HG02885 (cell line): ENCODE measurements around the gene SERAC1.

Experiments
- ATAC-seq: cut with Tn5 transposase; IDR thresholded peaks from one replicate; pipeline ENCODE4 v1.9.1; 2021; ENCODE audit warnings: mild to moderate bottlenecking; ENCODE audit not compliant: unreplicated experiment, poor library complexity

Gene SERAC1

GRCh38 chr6:158131926-158132325 is 36.1 kb downstream of the SERAC1 start:
- ATAC-seq: no peak

- ATAC-seq: no peak
These were observed 42.8 kb downstream of the SERAC1 start for GRCh38 chr6:158125271-158125670.

GRCh38 chr6:158124288-158124687 is 43.8 kb downstream of the SERAC1 start:
- ATAC-seq: no peak

- no peak for ATAC-seq
These were observed 46.0 kb downstream of the SERAC1 start for GRCh38 chr6:158122048-158122447.

- no peak for ATAC-seq
These were observed 46.7 kb downstream of the SERAC1 start for GRCh38 chr6:158121335-158121734.

- no peak for ATAC-seq
These were observed 49.2 kb downstream of the SERAC1 start for GRCh38 chr6:158118886-158119285.

GRCh38 chr6:158115508-158115907 is 52.6 kb downstream of the SERAC1 start:
- no peak for ATAC-seq

- no peak for ATAC-seq
These were observed 53.0 kb downstream of the SERAC1 start for GRCh38 chr6:158115102-158115501.

GRCh38 chr6:158113802-158114201 is 54.3 kb downstream of the SERAC1 start:
- no peak for ATAC-seq

- no peak for ATAC-seq
These were observed 56.1 kb downstream of the SERAC1 start for GRCh38 chr6:158111987-158112386.

- no peak for ATAC-seq
These were observed 57.1 kb downstream of the SERAC1 start for GRCh38 chr6:158110986-158111385.

GRCh38 chr6:158109748-158110147 is 58.3 kb downstream of the SERAC1 start:
- no peak for ATAC-seq

GRCh38 chr6:158104696-158105095 is 63.4 kb downstream of the SERAC1 start:
- ATAC-seq: no peak

GRCh38 chr6:158103228-158103627 is 64.8 kb downstream of the SERAC1 start:
- no peak for ATAC-seq

GRCh38 chr6:158095671-158096070 is 72.4 kb downstream of the SERAC1 start:
- ATAC-seq: no peak

GRCh38 chr6:158095031-158095430 is 73.0 kb downstream of the SERAC1 start:
- ATAC-seq: no peak

- no peak for ATAC-seq
These were observed 75.3 kb downstream of the SERAC1 start for GRCh38 chr6:158092806-158093205.

GRCh38 chr6:158087224-158087867 is 80.7 kb downstream of the SERAC1 start:
- ATAC-seq: no peak

GRCh38 chr6:158086504-158087223 is 81.4 kb downstream of the SERAC1 start:
- ATAC-seq: no peak

GRCh38 chr6:158086054-158086503 is 82.0 kb downstream of the SERAC1 start:
- no peak for ATAC-seq

GRCh38 chr6:158085261-158086053 is 82.6 kb downstream of the SERAC1 start:
- no peak for ATAC-seq
